Hematopoietic multipotent progenitor cell treated with erythropoietin and hydrocortisone succinate and interleukin-3 and kit ligand, for 4 days (in vitro differentiated cells): Measurements from ENCODE around the gene ADA.

Source experiments
- DNase-seq: peaks from one replicate; pipeline ENCODE4 v3.0.0-alpha.2; 2015

The ADA gene

GRCh38 chr20:44643596-44644229, 7.8 kb downstream of the ADA start:
- peak; percentile 60 for DNase-seq

- DNase-seq, result no peak
Observed at GRCh38 chr20:44643154-44643519, 8.4 kb downstream of the ADA start.

GRCh38 chr20:44642203-44643153, 9.0 kb downstream of the ADA start:
- DNase-seq, result peak; percentile 87

- DNase-seq, result no peak
Observed at GRCh38 chr20:44641325-44641724, 10.2 kb downstream of the ADA start.

GRCh38 chr20:44640522-44640921, 11.0 kb downstream of the ADA start:
- DNase-seq, result no peak

GRCh38 chr20:44637522-44638372, 13.8 kb downstream of the ADA start:
- DNase-seq, result no peak

- DNase-seq, result no peak
Observed at GRCh38 chr20:44637042-44637441, 14.5 kb downstream of the ADA start.

GRCh38 chr20:44635877-44636276, 15.6 kb downstream of the ADA start:
- no peak for DNase-seq

- DNase-seq, result peak; percentile 23
Observed at GRCh38 chr20:44633872-44634600, 17.5 kb downstream of the ADA start.

GRCh38 chr20:44633187-44633810, 18.2 kb downstream of the ADA start:
- no peak for DNase-seq

GRCh38 chr20:44632103-44632752, 19.3 kb downstream of the ADA start:
- DNase-seq, result no peak

- DNase-seq, result no peak
Observed at GRCh38 chr20:44630297-44630696, 21.2 kb downstream of the ADA start.

GRCh38 chr20:44629542-44629941, 22.0 kb downstream of the ADA start:
- DNase-seq, result no peak

GRCh38 chr20:44629017-44629385, 22.5 kb downstream of the ADA start:
- DNase-seq, result no peak

- DNase-seq, result no peak
Observed at GRCh38 chr20:44627364-44628010, 24.0 kb downstream of the ADA start.

GRCh38 chr20:44626278-44626677, 25.2 kb downstream of the ADA start:
- no peak for DNase-seq

- no peak for DNase-seq
Observed at GRCh38 chr20:44625361-44625760, 26.1 kb downstream of the ADA start.

GRCh38 chr20:44624743-44625271, 26.7 kb downstream of the ADA start:
- DNase-seq, result no peak

- DNase-seq, result no peak
Observed at GRCh38 chr20:44624152-44624551, 27.3 kb downstream of the ADA start.

GRCh38 chr20:44622501-44623270, 28.8 kb downstream of the ADA start:
- no peak for DNase-seq
